Measurements from ENCODE around the gene YWHAQ.

GRCh38 chr2:9595746-9596145 is 35.1 kb downstream of the YWHAQ start:
- TF ChIP-seq CTCF (IDR thresholded peaks at IDR 0.05): no peak
- no peak for TF ChIP-seq EZH2 (IDR thresholded peaks at IDR 0.05)
- TF ChIP-seq EZH2phosphoT487 (IDR thresholded peaks at IDR 0.05): no peak

Data from neural progenitor cell (in vitro differentiated cells).